Spleen (tissue), 7 donors: ENCODE data around the gene ZNF574.

Source experiments
- CTCF ChIP-seq, 11 experiments: fragments of 200-600 bp in 7 of 11; fragments of 450-650 bp in 4 of 11; sonication (generic) in 4 of 11; IDR thresholded peaks in 8 of 11; conservative IDR thresholded peaks in 3 of 11; 1 replicate in 7 of 11; 2 replicates in 4 of 11; pipeline versions ENCODE4 v1.4.0 to v1.8.0; 2016 to 2021; ENCODE audit warnings: antibody characterized with exemption in 11 of 11, inconsistent platforms in 4 of 11, mild to moderate bottlenecking in 1 of 11
- POLR2AphosphoS5 ChIP-seq, 3 donors: sonication (generic); formaldehyde crosslinking; IDR thresholded peaks; one replicate each; pipeline ENCODE4 v1.5.1; 2017; ENCODE audit warnings: antibody characterized with exemption in 3 of 3
- donor health status: DM: no; HTN: no; CAD: no; lungs with moderate emphysema.
- donor health status: DM: no; HTN: no; CAD: no.
- donor health status: DM: no; HTN: no; CAD: no.

- TF ChIP-seq CTCF (IDR thresholded peaks at IDR 0.05 in 8 of 11, conservative IDR thresholded peaks at IDR 0.05 in 3 of 11) (no peak), POLR2AphosphoS5 (IDR thresholded peaks at IDR 0.05) (no peak)
Measured at GRCh38 chr19:42093926-42094325, 18.0 kb downstream of the ZNF574 start.
